ENCODE measurements around the gene SYP.
"Not testable (repeated sequence)": the region's sequence is repeated elsewhere in the genome, so short reads cannot be mapped to it uniquely, and the experiment has no call there.

Gene SYP

GRCh38 chrX:49188468-49189076 is 11.4 kb downstream of the SYP start:
- DNase-seq: no peak

- no peak for DNase-seq
Observed at GRCh38 chrX:49187526-49187925, 12.5 kb downstream of the SYP start.

GRCh38 chrX:49187028-49187394 is 13.0 kb downstream of the SYP start:
- DNase-seq: no peak

GRCh38 chrX:49186125-49187027 is 13.6 kb downstream of the SYP start, which contains the start of gene PRICKLE3:
PRICKLE3 (minus strand) TSS chrX:49186373; CDS start chrX:49186297, 76 bp downstream.
- DNase-seq: peak; percentile 86

- DNase-seq: peak; percentile 34
Observed at GRCh38 chrX:49184294-49185281, 15.4 kb downstream of the SYP start.

GRCh38 chrX:49183701-49184281 is 16.2 kb downstream of the SYP start:
- DNase-seq: no peak

GRCh38 chrX:49179358-49179757 is 20.6 kb downstream of the SYP start:
- no peak for DNase-seq

GRCh38 chrX:49178537-49178936 is 21.5 kb downstream of the SYP start:
- DNase-seq: no peak

GRCh38 chrX:49177873-49178480 is 22.0 kb downstream of the SYP start:
- DNase-seq: no peak

- peak; percentile 49 for DNase-seq
Observed at GRCh38 chrX:49177338-49177833, 22.6 kb downstream of the SYP start.

GRCh38 chrX:49176421-49177326 is 23.3 kb downstream of the SYP start:
- no peak for DNase-seq

DNA sequence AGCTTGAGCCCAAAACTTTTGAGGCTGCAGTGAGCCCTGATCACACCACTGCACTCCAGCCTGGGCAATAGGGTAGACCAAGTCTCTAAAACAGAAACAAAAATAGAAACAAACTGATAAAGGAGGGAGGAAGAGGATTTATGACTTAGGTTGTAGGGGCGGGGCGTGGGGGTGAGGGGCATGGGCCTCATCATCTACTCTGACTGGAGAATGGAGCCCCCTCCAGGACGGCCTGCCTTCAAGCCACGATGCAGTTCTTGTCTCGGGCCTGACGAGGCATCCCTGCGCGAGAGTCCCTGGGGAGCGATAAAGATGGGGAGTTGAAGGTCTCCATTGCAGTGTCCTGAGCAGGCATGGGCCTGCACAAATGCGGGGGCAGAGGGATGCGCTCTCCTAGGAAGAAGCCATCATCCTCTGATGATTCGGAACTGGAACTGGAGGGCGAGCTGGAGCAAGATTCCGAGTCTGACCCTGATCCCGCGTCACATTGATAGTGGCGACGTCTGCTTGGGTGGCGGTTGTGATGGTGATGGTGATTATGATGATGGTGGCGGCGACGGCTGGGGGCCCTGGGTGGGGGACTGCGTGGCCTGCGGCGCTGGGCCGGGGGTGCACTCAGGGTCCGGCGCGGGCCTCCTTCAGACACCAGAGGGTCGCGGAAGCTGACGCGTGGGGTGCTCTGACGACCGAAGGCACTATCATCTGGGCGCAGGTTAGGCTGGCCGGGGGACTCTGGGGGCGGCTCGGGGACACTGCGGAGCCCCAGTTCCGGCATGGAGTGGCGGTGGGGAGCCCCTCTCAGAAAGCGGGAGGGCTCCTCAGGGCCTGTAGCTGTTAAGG is 24.3 kb downstream of the SYP start:
- no peak for DNase-seq

- no peak for DNase-seq
Observed at GRCh38 chrX:49174723-49175122, 25.3 kb downstream of the SYP start.

DNA sequence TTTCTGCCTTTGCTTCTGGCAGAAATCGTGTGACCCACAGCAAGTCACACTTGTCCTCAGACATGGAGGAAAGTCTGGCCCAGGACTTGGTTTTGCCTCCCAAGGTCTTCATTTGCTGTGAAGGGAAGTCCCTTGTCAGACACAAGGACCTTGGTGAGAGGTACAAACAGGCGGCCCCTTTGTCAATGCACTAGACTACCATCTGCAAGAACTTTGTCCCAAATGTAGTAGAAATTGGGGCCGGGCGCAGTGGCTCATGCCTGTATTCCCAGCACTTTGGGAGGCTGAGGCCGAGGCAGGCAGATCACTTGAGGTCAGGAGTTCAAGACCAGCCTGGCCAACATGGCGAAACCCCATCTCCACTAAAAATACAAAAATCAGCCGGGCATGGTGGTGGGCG is 26.4 kb downstream of the SYP start:
- DNase-seq: not testable (repeated sequence)

DNA sequence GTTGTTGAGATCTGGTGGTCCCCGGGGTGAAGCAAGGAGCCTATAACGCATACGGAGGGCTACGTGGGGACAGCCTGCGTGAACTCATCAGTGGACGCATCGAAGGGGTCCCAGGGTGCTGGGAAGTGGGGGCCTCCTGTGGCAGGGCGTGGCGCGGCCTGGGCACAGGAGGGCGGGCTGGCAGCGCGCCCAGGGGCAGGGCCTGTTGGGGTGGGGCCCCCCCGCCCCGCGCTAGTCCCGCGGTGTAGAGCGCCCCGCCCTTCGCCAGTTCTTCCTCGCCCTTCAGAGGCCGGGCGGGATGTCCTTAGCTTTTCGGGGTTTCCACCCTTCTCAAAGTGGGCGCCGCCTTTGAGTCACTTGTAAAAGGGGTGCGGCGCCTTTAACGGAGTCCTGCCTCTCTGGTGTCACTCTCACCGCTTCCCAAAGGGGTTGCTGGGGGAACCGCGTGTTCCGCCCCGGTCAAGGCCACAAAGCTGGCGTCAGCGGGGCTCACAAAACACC is 27.7 kb downstream of the SYP start:
- DNase-seq: peak; percentile 77

GRCh38 chrX:49171752-49172279 is 28.2 kb downstream of the SYP start, which contains the start of gene PLP2:
PLP2 (plus strand) TSS chrX:49171898; CDS start chrX:49172001, 103 bp downstream.
- DNase-seq: peak; percentile 84

DNA sequence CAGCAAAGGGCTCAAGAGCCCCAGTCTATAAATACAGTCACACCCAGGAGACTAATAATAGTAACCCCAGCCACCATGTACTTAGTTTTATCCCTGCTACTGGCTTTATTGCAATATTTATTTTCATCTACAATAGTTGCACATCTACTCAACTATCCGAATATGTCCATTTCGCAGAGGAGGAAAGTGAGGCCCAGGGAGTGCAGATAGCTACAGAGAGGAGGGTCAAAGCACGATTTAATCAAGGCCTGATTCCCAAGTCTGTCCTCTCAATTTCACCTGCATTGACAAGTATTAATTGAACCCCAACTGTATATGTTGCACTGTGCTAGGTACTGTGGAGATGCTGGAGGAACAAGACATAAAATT is 32.3 kb downstream of the SYP start:
- no peak for DNase-seq

- peak; percentile 73 for DNase-seq
Observed at GRCh38 chrX:49166914-49167739, 32.9 kb downstream of the SYP start.

All from CD4-positive, alpha-beta T cell treated with Interleukin-6 for 4 hours (primary cell).